Activated B cell treated with CpG ODN at 0.5 μM for 24 hours (primary cell): ENCODE data around the gene SLC38A7. TPM values are rescaled to one million over a fixed set of nuclear protein-coding genes. Genes with fewer than 3 reads are reported as not detected.
"Not testable (repeated sequence)": the region's sequence is repeated elsewhere in the genome, so short reads cannot be mapped to it uniquely, and the experiment has no call there.

Source experiments
- ATAC-seq: fragments of 200-7000 bp; cut with Tn5 transposase; one replicate; pipeline ENCODE4 v1.10.0; 2021; ENCODE audit warnings: low read depth, mild to moderate bottlenecking, moderate library complexity
- CTCF ChIA-PET: fragments of 350-600 bp; sonication (Branson Sonifier 250); formaldehyde crosslinking; loops from one replicate; lab custom pipeline; 2021; ENCODE audit warnings: antibody characterized with exemption; lab: Charles Lee
- POLR2A ChIA-PET: fragments of 350-600 bp; sonication (Branson Sonifier 250); formaldehyde crosslinking; loops from one replicate; lab custom pipeline; 2021; ENCODE audit warnings: antibody characterized with exemption; lab: Charles Lee
- DNase-seq: peaks from one replicate; pipeline ENCODE4 v3.0.0; 2022
- H3K27ac Mint-ChIP-seq: one replicate; pipeline ENCODE4 v1.8.0; 2020; ENCODE audit warnings: mixed read lengths
- H3K27me3 Mint-ChIP-seq: one replicate; pipeline ENCODE4 v1.8.0; 2021; ENCODE audit warnings: mixed read lengths
- H3K36me3 Mint-ChIP-seq: one replicate; pipeline ENCODE4 v1.8.0; 2021; ENCODE audit warnings: low read depth, mixed read lengths
- H3K4me1 Mint-ChIP-seq: one replicate; pipeline ENCODE4 v1.8.0; 2021; ENCODE audit warnings: mixed read lengths
- H3K4me3 Mint-ChIP-seq: one replicate; pipeline ENCODE4 v1.8.0; 2020; ENCODE audit warnings: mild to moderate bottlenecking, mixed read lengths
- H3K9me3 Mint-ChIP-seq: one replicate; pipeline ENCODE4 v1.8.0; 2020; ENCODE audit warnings: mixed read lengths
- intact Hi-C: fragments of 100-400 bp; cut with micrococcal nuclease; formaldehyde crosslinking; loops from one replicate; pipeline ENCODE4 v1.15.1; 2024
- total RNA-seq: library from RNA; stranded (reverse); gene quantifications from 2 replicates; pipeline ENCODE4 v1.2.3, GENCODE V29; 2022
- TF ChIP-seq, protein P1 (sequence below): fragments of 200-600 bp; IDR thresholded peaks from one replicate; pipeline ENCODE4 v1.8.0; 2022; ENCODE audit warnings: antibody characterized with exemption, mild to moderate bottlenecking

Gene SLC38A7
- total RNA-seq, 1 donor from 2014 or later: 18.8 TPM

DNA sequence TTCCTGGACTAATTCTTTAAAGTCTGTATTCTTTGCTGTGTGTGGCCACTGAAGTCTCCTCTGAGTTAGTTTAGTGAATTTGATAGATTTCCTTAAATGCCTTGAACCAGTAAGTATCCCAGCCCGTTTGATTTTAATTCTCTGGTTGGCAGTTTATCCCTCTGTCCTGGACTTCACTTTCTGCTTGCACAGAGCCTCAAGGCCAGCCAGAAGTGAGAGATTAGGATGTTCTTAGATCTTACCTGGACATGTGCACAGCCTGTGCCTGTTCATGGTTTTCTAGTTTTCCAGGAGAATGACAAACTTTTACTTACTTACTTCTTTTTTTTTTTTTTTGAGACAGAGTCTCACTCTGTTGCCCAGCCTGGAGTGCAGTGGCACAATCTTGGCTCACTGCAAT, 10.8 kb upstream of the SLC38A7 start:
- CTCF ChIA-PET: no interaction called here
- ATAC-seq: no peak
- Mint-ChIP-seq H3K4me3 (no peak overlapping the region), H3K36me3 (no peaks in the 10 kb centered on the region), H3K27me3 (peaks cover 3% of the 10 kb centered on the region), H3K4me1 (no peaks in the 10 kb centered on the region), H3K27ac (no peak overlapping the region), H3K9me3 (peaks cover 4% of the 10 kb centered on the region)
- POLR2A ChIA-PET: no interaction called here
- TF ChIP-seq, protein P1, sequence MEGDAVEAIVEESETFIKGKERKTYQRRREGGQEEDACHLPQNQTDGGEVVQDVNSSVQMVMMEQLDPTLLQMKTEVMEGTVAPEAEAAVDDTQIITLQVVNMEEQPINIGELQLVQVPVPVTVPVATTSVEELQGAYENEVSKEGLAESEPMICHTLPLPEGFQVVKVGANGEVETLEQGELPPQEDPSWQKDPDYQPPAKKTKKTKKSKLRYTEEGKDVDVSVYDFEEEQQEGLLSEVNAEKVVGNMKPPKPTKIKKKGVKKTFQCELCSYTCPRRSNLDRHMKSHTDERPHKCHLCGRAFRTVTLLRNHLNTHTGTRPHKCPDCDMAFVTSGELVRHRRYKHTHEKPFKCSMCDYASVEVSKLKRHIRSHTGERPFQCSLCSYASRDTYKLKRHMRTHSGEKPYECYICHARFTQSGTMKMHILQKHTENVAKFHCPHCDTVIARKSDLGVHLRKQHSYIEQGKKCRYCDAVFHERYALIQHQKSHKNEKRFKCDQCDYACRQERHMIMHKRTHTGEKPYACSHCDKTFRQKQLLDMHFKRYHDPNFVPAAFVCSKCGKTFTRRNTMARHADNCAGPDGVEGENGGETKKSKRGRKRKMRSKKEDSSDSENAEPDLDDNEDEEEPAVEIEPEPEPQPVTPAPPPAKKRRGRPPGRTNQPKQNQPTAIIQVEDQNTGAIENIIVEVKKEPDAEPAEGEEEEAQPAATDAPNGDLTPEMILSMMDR: no peak
- intact Hi-C loops: no loop called here
- DNase-seq: no peak

GRCh38 chr16:58692450-58692849, 7.9 kb upstream of the SLC38A7 start:
- Mint-ChIP-seq H3K36me3 (no peaks in the 10 kb centered on the region), H3K4me1 (no peaks in the 10 kb centered on the region), H3K9me3 (peaks cover 4% of the 10 kb centered on the region), H3K4me3 (no peak overlapping the region), H3K27ac (no peak overlapping the region), H3K27me3 (peaks cover 6% of the 10 kb centered on the region)
- ChIA-PET POLR2A (no interaction called here), CTCF (no interaction called here)
- intact Hi-C loops: no loop called here
- no peak for DNase-seq
- TF ChIP-seq, protein P1: no peak
- ATAC-seq: no peak

DNA sequence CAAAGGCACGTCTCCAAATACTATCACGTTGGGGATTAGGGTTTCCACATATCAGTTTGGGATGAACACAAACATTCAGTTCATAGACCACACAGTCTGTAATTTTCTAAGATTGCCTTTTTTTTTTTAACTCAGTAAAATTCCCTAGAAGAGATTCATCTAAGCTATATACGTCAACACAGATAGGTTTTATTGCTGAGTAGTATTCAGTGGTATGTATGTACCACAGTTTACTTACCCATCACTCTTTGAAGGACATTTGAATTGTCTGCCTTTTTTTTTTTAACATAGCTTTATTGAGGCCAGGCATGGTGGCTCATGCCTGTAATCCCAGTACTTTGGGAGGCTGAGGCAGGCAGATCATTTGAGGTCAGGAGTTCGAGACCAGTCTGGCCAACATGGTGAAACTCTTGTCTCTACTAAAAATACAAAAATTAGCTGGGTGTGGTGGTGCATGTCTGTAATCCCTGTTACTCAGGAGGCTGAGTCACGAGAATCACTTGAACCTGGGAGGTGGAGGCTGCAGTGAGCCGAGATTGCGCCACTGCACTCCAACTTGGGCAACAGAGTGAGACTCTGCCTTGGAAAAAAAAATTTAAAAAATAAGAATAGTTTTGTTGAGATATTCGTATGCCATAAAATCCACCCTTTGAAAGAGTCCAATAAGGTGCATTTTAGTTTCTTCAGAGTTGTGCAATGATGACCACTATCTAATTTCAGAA, 2.6 kb upstream of the SLC38A7 start:
- CTCF ChIA-PET, intact Hi-C loops, H3K36me3 Mint-ChIP-seq, H3K9me3 Mint-ChIP-seq, ATAC-seq, H3K27me3 Mint-ChIP-seq, DNase-seq, POLR2A ChIA-PET, H3K27ac Mint-ChIP-seq: not testable (repeated sequence)
- Mint-ChIP-seq H3K4me1 (peaks cover 20% of the 10 kb centered on the region), H3K4me3 (peak overlapping the region; percentile 36)

GRCh38 chr16:58685084-58685449, 497 bp upstream of the SLC38A7 start:
- H3K4me3 Mint-ChIP-seq: peak overlapping the region; percentile 94
- CTCF ChIA-PET: interaction anchor here (1.1 kb wide), 1 partner anchor 71 kb away, joined by 5 read pairs; no protein-coding TSS in a partner anchor
- TF ChIP-seq, protein P1: no peak
- POLR2A ChIA-PET: interaction anchor here (0.6 to 1.7 kb wide), 5 partner anchors 13 to 292 kb away, joined by 3 to 19 read pairs (median 5); partner anchors contain the start of genes CNOT1 and GINS3
- peaks cover 6% of the 10 kb centered on the region for H3K36me3 Mint-ChIP-seq
- H3K4me1 Mint-ChIP-seq: peaks cover 20% of the 10 kb centered on the region
- DNase-seq (no peak), ATAC-seq (no peak)
- H3K27me3 Mint-ChIP-seq: peaks cover 3% of the 10 kb centered on the region
- peak overlapping the region; percentile 82 for H3K27ac Mint-ChIP-seq
- intact Hi-C loops: no loop called here
- no peaks in the 10 kb centered on the region for H3K9me3 Mint-ChIP-seq

- H3K4me1 Mint-ChIP-seq: peaks cover 20% of the 10 kb centered on the region
- H3K27ac Mint-ChIP-seq: no peak overlapping the region
- ChIA-PET POLR2A (interaction anchor here (1.2 to 1.7 kb wide), 2 partner anchors 43 to 54 kb away, joined by 4 to 19 read pairs; partner anchors contain the start of gene CNOT1), CTCF (interaction anchor here (1.1 kb wide), 1 partner anchor 72 kb away, joined by 5 read pairs; no protein-coding TSS in a partner anchor)
- TF ChIP-seq, protein P1: no peak
- H3K4me3 Mint-ChIP-seq: peak overlapping the region; percentile 94
- H3K9me3 Mint-ChIP-seq: no peaks in the 10 kb centered on the region
- intact Hi-C loops: loop anchor here (1.0 to 5.0 kb wide), 3 partner anchors 50 to 292 kb away; partner anchors contain the start of genes GINS3 and GOT2
- peaks cover 12% of the 10 kb centered on the region for H3K36me3 Mint-ChIP-seq
- DNase-seq: no peak
- ATAC-seq: no peak
- H3K27me3 Mint-ChIP-seq: no peaks in the 10 kb centered on the region
Observed at GRCh38 chr16:58684001-58684353, 593 bp downstream of the SLC38A7 start.
